HG03196 (cell line): ENCODE results near the gene RET.

Source experiments
- ATAC-seq: cut with Tn5 transposase; IDR thresholded peaks from one replicate; pipeline ENCODE4 v1.9.1; 2021; ENCODE audit not compliant: unreplicated experiment

The RET gene

DNA sequence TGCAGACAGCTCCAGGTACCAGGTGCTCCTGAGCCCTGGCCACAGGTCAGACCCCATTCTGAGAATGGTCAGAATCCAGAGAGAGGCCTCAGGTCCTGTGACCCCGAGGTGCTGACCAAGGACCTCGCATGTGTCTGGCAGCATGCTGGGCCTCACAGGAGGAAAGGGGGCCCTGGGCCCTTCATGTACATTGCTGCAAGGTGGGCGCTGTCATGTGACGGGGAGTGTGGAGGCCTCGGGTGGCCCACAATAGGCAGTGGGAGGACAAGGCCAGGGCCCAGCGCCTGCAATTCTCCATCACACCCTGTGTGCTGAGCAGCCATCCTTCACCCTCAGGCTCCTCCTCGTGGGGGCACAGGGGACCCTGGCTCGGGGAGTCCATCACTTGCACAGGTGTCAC, 15.5 kb upstream of the RET start:
- no peak for ATAC-seq

DNA sequence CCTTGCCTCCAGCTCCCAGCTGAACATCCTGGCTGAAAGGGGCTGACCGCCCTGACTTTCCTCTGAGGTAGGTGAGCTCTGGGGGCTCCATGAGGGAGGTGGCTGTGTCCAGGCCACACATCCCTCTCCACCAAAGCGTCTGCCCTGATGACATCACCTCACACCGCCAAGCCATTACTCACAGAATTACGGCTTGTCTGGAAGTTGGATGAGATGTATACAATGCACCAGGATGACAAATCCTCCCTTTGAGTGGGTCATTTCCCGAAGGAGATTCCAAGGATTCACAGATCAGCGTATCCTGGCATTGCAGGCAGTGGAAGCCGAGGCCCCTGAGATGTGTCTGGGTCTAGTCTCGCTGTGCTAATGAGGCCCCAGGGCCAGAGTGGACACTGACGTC, 15.1 kb upstream of the RET start:
- no peak for ATAC-seq

DNA sequence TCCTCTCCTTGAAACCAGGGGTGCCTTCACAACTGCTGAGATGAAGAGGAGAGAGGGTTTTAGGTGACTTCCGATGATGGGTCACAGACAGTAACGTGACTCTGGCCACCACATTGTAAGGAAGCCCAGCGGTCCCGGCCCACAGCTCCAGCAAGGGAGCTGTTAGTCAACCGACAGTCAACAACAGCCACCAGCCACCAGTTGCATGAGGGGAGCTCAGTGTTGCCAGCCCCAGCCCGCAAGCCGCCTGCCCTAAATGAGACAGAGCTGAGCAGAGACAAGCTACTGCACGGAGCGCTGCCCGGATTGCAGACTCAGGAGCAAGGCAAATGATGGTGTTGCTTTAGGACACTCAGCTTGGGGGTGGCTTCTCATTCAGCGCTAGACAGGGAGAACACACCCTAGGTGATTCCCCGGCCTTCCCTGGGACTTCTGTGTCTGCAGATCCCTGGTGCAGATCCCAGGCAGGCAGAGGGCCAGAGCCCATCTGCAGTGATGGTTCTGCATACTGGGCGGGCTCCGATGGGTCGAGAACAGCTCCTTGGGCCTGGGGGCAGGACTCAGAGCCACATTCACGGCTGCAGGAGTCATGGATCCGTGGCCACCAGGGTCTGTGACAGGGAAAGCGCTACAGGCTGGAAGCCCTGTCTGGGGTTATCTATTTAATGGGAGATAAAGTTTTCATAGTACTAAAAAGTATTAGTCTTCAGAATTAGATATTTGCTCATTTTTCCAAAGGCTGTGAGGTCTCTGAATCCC, 14.3 kb upstream of the RET start:
- no peak for ATAC-seq

DNA sequence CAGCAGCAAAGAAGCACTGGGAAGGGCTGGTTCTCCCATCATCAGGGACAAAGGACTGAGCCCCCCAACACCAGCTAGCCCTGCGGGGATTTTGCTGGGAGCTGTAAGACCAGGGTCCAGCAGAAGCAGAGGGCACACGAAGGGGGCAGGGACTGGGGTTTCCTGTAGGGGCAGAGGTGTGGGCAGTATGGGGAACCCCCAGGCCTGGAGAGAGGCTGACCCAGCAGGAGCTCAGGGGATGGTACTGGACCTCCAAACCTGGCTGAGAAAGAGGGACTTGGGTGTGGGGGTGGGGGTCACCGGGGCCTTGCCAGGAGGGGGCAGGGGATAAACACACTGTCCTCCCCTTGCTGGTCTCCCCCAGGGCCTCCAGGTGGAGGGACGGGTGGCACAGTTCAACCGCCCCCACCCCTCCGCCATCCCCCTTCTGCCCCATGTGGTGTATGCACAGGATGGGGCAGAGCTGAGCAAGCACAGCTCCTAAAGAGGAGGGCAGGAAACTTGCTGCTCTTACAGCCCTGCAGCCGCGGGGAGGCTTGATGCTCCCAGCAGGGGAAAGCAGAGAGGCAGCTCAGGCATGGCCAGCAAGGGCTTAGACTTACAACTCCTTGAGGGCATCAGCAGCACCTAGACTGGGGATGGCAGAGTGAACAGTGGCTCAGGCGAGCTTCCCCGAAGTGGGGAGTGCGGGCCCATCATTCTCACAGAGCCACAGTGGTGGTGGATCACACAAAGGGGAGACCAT, 12.4 kb upstream of the RET start:
- no peak for ATAC-seq

DNA sequence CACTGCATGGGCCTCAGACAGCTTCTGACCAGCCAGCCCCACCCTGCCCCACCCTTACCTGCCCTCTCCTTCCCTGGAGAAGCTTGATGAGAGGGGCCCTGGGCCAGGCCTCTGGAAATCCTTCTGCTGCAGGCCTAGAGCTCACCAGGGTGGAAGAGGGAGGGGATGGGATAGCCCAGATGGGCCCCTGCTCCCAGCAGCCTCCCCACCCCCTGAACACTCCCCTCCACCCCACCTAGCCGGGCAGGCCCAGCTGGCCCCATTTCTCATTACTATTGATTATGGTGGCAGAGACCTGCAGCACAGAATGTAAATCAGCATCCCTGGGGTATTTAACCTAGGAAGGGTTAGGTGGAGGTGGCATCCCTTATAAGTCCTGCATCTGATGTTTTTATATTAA, 11.6 kb upstream of the RET start:
- ATAC-seq, result no peak

DNA sequence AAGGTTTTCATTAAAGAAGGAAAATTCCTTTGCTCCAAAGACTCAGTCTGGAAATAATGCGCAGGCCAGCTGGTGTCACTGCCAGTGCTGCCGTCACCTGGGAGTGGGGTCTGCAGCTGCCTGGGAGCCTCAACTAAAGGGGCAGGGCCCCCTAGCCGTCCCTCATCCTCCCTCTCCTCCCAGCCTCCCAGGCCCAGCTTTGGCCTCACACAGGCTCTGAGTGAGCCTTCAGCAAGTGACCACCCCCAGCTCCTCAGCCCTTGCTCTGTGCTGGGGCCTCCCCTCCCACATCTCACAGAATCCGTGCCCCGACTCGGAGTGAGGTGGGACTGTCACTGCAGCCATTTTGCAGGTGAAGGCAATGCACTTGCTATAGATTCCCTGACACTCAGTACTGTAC, 11.1 kb upstream of the RET start:
- no peak for ATAC-seq

DNA sequence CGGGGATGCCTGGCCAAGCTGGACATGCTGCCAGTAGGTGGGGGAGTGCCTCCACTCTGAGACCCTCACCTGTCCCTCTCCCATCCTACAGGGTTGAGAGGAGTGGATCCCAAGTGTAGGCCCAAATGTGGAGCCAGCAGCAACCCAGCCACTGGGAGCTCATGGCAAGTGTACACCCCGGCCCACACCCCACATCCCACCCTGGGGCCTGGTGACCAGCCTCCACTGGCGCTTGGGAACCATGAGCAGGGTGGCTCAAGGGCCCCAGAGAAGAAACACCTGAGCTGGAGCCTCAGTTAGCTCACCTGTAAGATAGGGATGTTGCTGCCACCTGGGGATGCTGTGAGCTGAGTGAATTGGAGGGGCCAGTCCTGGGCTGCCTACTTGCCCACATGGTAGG, 10.4 kb upstream of the RET start:
- ATAC-seq, result no peak

DNA sequence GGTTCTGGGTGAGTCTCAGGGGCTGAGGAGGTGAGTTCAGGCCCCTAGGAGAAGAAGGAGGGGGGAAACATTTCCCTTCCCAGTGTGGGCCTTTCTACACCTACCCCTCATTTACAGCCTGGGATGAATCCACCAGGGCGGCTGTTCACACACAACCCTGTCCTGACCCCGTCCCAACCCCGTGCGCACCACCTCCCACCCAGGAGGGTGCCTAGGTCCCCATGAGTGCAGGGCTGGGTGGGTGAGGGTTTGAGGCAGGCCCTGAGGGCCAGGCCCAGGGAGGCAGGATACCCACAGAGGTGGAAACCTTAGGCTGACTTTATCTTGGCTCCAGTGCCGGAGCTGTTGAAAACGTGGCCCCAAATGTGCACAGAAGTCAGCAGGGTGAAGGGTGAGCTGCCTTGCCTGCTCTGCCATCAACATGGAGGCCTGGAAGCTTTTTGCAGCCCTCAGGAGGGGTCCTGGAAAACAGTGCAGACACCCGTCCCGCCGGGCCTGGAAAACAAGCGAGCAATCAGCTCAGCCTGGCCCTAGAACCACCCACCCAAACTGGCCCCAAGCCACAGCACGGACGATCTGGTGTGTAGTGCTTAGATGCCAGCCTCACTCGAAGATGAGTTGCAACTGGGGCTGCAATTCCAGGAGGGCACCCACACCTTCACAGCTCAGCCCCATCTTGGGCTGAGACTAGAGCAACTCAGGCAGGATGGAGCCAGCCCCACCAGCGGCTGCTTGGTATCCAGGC, 9.3 kb upstream of the RET start:
- no peak for ATAC-seq

DNA sequence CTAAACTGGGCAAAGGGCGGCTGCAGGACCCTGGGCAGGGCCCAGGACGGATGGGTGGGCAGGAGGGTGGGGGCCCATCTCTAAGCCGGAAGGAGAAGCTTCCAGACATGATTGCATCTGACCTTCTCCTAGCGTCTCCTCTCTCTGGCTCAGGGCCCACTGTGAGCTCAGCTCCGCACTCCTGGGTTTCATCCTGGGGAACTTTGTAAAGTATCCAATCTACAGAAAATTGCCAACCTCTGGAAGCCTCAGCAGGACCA, 8.8 kb upstream of the RET start:
- ATAC-seq, result no peak

DNA sequence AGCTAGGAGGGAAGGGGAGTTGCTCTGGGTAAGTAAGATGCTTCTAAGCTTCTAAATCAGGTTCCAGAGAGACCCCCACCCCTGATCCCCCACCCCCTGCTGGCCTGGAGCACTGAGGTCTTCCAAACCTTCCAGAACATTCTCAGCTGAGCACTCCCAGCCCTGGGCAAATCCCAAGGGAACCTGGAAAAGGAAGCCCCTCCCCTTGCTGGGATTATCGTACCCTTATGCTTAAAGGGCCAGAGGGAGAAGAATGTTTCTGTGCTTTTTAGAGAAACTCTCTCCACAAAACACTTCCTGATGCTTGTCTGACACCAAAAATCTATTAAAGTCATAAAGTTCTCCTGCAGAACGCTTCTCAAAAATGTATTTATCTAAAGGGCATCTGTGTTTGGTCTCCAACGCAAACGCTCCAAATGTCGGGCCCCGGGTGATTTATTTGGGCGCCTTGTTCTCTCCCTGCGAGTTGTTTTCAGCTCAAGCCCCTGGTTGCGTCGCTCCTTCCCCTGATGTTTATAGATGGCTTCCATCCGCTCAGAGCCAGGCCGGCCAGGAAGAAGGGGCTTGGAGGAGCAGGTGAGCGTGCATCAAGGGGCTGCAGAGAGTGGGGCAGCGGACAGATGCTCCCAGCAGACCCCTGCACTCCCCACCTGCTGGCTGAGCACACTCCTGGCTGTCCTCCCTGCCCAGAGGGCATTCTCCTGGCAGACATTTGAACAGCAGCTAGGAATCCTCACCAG, 8.2 kb upstream of the RET start:
- ATAC-seq, result no peak

DNA sequence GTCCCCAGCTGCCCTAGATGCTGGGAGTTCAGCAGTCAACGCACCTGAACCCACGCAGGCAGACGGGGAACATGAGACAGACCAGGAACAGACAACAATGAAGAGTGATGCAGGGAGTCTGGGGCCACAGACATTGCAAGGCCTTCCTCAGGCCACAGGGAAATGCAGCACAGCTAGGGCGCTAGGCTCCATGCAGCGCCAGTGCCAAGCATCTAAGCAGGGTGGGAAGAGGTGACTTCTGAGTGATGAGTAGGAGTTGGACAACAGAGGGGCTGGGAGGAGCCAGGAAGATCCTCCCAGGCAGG, 7.7 kb upstream of the RET start:
- no peak for ATAC-seq

DNA sequence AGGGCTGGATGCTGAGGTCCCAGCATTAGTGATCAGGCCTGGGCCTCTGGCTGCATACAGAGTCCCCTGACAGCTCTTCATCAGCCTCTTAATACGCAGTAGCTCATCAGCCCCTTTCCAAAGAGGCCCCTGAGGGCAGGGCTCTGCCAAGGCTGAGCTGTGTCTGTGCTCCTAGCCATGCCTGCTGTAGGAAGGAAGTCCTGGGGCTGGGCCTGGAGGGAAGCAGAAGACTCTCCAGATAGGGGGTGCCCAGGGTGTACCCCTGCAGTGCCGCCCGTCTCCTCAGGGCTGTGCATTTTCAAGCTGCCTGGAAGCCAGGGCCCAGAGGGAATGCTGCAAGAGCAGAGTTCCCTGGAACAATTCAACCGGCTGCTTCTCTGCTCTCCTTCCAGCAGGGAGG, 7.3 kb upstream of the RET start:
- no peak for ATAC-seq

DNA sequence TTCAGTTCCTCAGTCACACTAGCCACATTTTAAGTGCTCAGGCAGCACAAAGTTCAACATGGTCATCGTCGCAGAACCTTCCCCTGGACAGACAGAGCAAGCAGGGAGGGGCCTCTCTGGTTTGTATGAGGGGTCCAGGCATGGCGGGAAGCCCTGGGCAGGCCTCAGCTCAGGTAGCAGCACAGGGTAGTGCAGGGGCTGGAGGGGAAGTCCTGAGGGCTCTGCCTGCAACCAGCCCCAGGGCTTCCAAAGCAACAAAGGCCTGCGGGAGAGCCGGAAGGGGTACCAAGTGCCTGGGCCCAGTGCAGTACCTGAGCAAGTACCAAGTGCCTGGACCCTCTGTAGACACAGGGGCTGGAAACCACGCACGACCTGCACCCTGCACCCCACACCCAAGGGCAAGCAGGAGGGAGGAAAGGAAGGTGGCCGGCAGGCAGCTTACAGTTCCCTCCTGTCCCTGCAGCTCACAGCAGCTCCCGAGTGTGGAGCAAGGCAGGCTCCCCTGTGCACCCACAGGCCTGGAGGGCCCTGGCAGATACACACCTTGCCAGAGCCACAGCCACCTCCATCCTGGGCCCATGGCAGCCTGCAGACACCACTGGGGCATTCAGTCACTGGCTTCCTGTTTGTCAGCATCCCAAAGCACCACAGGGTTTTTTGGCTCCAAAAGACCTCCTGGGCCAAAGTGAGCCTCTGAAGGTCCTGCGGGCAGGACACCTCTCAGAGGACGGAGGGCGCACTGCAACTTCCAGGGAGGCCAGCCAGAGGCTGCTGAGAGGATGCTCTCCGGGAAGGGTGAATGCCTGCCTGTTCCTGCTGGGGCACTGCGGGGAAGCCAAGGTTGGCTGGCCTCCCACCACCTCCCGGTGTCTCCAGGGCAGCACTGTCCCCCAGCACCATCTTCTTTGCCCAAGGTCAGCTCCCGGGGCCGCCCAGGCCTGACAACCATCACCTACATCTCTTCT, 6.5 kb upstream of the RET start:
- no peak for ATAC-seq

DNA sequence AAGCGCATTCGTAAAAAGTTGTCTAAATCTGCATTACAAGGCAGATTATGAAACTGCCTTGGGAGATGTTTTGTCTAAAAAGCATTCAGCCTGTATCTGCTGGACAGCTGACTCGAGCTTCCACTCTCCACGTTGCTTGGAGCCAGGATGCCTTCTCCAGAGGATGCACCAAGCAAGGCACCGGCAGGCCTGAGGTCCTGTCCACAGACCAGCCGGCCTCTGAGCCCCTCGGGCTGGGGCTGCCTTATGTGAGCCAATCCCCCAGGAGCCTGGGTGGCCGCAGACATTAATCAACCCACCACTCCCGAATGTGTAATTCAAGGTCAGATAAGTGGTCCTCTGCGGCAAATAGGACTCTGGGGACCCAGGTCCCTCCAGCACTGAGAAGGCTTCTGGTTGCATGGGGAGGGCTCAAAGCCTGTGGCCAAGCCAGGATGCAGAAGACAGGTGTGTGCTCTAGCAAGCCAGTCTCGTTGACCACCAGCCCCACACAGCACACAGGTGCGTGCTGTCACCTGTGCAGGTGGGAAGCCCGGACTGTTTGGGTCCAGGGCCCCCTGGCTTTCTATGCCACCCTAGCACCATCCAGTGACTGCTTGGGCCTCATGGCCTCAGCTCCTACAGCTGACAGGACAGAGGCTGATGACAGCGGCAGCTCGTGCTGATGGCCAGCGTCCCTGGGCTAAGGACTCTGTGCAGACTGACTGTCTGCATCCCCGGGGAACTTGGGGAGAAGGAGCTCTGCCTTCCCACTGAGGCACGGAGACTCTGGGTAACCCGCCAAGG, 4.8 kb upstream of the RET start:
- ATAC-seq, result no peak

DNA sequence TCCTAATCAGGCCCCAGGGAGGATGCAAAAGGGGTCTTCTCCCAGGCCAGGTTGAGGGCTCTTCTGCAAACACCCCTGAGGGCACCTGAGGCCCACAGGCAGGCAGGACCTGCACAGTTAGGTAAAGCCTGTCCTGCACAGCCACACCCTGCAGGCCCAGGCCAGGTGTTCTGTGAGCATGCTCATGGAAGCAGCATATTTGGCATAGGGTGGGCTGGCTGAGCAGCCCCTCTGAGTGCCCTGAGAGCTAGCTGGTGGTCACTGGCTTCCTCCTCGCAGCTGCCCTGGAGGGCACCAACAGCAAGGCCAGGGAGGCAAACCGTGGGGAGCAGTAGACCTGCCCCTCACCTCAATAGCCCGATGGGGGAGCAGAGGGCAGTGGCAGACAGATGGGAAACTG, 3.7 kb upstream of the RET start:
- ATAC-seq, result no peak

DNA sequence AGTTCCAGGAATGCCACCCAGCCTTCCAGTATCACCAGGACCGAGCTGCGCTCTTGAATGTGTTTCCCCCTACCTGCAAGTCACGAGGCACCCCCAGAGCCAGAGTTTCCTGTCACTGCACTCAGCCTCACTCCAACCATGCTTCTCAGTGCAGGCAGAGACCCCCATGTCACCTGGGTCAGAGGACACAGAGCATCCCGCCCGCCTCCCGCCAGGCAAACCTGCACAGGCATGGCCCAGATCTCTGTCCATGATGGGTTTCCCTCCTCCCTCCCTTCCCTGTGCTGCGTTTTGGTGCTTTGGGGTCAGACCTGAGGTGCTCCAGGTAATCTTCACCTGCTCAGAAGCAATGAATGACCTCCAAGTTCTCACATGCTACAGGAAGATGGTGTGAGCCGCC, 3.1 kb upstream of the RET start:
- no peak for ATAC-seq

DNA sequence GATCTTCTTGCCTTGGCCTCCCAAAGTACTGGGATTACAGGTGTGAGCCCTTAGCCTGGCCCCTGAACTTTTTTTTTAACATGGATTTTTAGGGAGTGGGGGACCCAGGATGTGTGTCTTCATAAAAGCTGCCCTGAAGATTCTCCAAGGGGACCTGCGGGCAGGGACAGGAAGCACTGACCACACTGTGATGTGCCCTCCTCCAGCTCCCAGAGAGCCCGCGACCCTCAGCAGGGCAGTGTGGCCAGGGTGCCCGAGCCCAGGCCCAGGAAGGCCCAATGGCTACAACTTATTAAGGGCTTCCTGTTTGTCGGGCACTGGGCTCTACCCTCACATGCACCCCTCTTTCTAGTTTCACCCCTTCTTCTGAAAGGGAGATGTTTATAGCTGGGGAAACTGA, 2.5 kb upstream of the RET start:
- ATAC-seq, result no peak

DNA sequence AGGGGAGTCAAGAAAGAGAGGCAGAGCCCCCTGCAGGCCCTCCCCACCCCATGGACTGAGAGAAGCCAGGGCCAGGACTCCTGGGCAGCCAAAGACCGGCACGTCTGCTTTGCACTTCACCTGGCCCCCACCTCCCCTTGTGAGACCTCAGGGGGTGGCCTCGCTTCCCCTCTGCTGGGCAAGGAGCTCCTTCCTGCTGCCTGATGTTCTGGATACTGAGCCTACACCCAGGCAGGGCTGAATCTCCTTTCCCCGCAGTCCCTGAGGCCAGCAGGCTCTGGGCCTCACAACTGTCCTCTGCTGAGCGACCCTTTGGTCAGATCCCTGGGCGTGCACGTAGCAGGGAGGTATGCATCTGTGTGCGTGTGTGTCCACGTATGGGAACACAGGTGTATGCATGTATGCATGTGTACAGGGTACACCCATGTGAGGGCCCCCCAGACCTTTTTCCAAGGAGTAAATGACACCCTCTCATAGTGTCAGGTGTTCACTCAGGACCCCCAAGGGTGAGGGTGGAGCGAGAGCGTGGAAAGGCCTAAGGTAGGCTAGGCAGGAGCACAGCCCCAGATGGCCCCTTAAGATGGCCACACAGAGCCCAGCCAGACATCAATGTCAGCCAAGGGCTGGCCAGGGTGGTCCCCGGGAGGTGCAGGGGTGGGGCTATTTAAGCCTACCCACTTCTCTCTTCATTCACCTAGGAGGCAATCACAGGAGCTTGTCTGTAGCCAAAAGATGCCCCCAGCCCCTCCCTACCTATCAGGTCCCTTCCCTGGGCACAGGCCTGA, 1.9 kb upstream of the RET start:
- ATAC-seq, result no peak

DNA sequence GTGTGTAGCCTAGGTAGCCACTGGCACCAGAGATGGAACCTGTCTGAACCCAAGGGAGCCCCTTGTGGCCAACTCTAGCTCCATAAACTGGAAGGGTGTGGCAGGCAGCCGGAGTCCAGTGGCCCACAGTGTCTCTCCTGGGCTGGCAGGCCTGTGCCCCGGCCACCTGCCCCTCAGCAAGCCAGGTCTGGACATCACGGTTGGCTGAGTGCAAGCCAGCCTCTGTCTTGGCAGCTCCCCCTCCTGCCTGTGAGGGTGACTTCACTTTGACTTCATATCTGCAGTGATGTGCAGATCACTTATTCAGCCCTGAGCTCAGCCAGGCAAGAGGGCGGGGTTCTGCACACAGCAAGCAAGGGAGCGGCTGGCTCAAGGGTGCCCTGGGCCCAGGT, 1.3 kb upstream of the RET start:
- no peak for ATAC-seq
